Measurements from ENCODE around the gene KCND2. TPM values are rescaled to one million over a fixed set of nuclear protein-coding genes. Genes with fewer than 3 reads are reported as not detected.

Gene KCND2
- total and polyA plus RNA-seq, 2 of the 4 experiments (the other 2 are of a cell fraction), result under 0.01 TPM; not detected in 1

GRCh38 chr7:120363414-120363813 lies 90.4 kb downstream of the KCND2 start:
- in situ Hi-C loops (cut with MboI; ENCODE audit: low sequenced_read_pairs), result no loop called here

More at GRCh38 chr7:120363414-120363813, 90.4 kb downstream of the KCND2 start:
- Histone ChIP-seq H3K79me1 (ENCODE audit: low read depth in 1 of 2, low read length in 2 of 2) (no peaks in the 10 kb centered on the region), H2AK9ac (replicated peaks; ENCODE audit: low read depth, low read length, poor library complexity) (no peak overlapping the region), H3K4me2 (ENCODE audit: low read depth, low read length) (no peak overlapping the region), H3K36me3 (ENCODE audit: control insufficient read depth, insufficient read depth, low read length) (no peaks in the 10 kb centered on the region), H4K91ac (ENCODE audit: insufficient read depth, low read depth, low read length) (no peak overlapping the region), H2BK15ac (ENCODE audit: low read depth, low read length) (no peak overlapping the region), H2BK20ac (ENCODE audit: low read depth, low read length) (no peak overlapping the region), H3K27ac (ENCODE audit: insufficient read depth, low read length) (no peak overlapping the region), H4K8ac (ENCODE audit: low read depth in 2 of 2, low read length in 2 of 2) (no peak overlapping the region), H3K56ac (ENCODE audit: extremely low read depth, insufficient read depth, low read length) (no peak overlapping the region), H3K23ac (ENCODE audit: low read depth, low read length) (no peak overlapping the region), H2AFZ (replicated peaks; ENCODE audit: low read length, poor library complexity) (no peak overlapping the region), H3K9me3 (ENCODE audit: control insufficient read depth, insufficient read depth, low read length) (no peaks in the 10 kb centered on the region), H3K27me3 (ENCODE audit: control insufficient read depth, insufficient read depth, low read length) (no peaks in the 10 kb centered on the region), H4K5ac (ENCODE audit: low read depth, low read length) (no peak overlapping the region), H3K4me3 (ENCODE audit: insufficient read depth, low read depth, low read length) (no peak overlapping the region), H3K9ac (ENCODE audit: low read depth, low read length) (no peak overlapping the region), H3K18ac (ENCODE audit: low read depth, low read length) (no peak overlapping the region), H3K14ac (replicated peaks; ENCODE audit: low read depth, low read length) (no peak overlapping the region), H2BK5ac (ENCODE audit: low read depth, low read length, poor library complexity, severe bottlenecking) (no peak overlapping the region), H2AK5ac (ENCODE audit: low read depth, low read length) (no peak overlapping the region), H3K4me1 (ENCODE audit: control insufficient read depth, insufficient read depth, low read length) (no peaks in the 10 kb centered on the region), H4K20me1 (ENCODE audit: insufficient read depth, low read length) (no peaks in the 10 kb centered on the region), H3K4ac (ENCODE audit: low read depth, low read length) (no peak overlapping the region), H2BK120ac (ENCODE audit: low read depth, low read length) (no peak overlapping the region), H3K9me1 (ENCODE audit: insufficient read depth, low read length) (no peaks in the 10 kb centered on the region)
- ATAC-seq (ENCODE audit: low read depth) (no peak), DNase-seq (no peak)
- no TSS peak for BruUV-seq (replicated peaks)
- intact Hi-C loops (cut with micrococcal nuclease) (no loop called here), dilution Hi-C loops (cut with HindIII; ENCODE audit: low sequenced_read_pairs, unreplicated experiment) (no loop called here)
- TF ChIP-seq, protein P1, sequence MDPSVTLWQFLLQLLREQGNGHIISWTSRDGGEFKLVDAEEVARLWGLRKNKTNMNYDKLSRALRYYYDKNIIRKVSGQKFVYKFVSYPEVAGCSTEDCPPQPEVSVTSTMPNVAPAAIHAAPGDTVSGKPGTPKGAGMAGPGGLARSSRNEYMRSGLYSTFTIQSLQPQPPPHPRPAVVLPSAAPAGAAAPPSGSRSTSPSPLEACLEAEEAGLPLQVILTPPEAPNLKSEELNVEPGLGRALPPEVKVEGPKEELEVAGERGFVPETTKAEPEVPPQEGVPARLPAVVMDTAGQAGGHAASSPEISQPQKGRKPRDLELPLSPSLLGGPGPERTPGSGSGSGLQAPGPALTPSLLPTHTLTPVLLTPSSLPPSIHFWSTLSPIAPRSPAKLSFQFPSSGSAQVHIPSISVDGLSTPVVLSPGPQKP (IDR thresholded peaks at IDR 0.05; ENCODE audit: borderline replicate concordance, low read depth, low read length), result no peak
- no peak for TF ChIP-seq CHD1 (IDR thresholded peaks at IDR 0.05; ENCODE audit: low read depth, low read length)
- no peak for TF ChIP-seq NFE2L2 (IDR thresholded peaks at IDR 0.05; ENCODE audit: low read depth, low read length)
- no peak for TF ChIP-seq RCOR1 (IDR thresholded peaks at IDR 0.05; ENCODE audit: insufficient replicate concordance, low read length)
- TF ChIP-seq MAZ (IDR thresholded peaks at IDR 0.05; ENCODE audit: borderline replicate concordance, low read depth, low read length), result no peak
- no peak for TF ChIP-seq CEBPB (IDR thresholded peaks at IDR 0.05; ENCODE audit: low read depth, low read length)
- no peak for TF ChIP-seq MXI1 (IDR thresholded peaks at IDR 0.05; ENCODE audit: borderline replicate concordance, low read depth, low read length)
- no peak for TF ChIP-seq SMC3 (IDR thresholded peaks at IDR 0.05; ENCODE audit: low read depth, low read length)
- TF ChIP-seq FOS (IDR thresholded peaks at IDR 0.05; ENCODE audit: low read depth, low read length), result no peak
- TF ChIP-seq POLR2A (IDR thresholded peaks at IDR 0.05; ENCODE audit: low read depth, low read length), result no peak
- TF ChIP-seq RFX5 (IDR thresholded peaks at IDR 0.05; ENCODE audit: low read depth, low read length), result no peak
- TF ChIP-seq MAFK (IDR thresholded peaks at IDR 0.05; ENCODE audit: low read depth, low read length), result no peak
- TF ChIP-seq, protein P2, sequence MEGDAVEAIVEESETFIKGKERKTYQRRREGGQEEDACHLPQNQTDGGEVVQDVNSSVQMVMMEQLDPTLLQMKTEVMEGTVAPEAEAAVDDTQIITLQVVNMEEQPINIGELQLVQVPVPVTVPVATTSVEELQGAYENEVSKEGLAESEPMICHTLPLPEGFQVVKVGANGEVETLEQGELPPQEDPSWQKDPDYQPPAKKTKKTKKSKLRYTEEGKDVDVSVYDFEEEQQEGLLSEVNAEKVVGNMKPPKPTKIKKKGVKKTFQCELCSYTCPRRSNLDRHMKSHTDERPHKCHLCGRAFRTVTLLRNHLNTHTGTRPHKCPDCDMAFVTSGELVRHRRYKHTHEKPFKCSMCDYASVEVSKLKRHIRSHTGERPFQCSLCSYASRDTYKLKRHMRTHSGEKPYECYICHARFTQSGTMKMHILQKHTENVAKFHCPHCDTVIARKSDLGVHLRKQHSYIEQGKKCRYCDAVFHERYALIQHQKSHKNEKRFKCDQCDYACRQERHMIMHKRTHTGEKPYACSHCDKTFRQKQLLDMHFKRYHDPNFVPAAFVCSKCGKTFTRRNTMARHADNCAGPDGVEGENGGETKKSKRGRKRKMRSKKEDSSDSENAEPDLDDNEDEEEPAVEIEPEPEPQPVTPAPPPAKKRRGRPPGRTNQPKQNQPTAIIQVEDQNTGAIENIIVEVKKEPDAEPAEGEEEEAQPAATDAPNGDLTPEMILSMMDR (conservative IDR thresholded peaks at IDR 0.05; ENCODE audit: low read depth, low read length), result no peak
- no peak for TF ChIP-seq RAD21 (IDR thresholded peaks at IDR 0.05; ENCODE audit: low read length)
- no peak for TF ChIP-seq BHLHE40 (IDR thresholded peaks at IDR 0.05; ENCODE audit: low read depth, low read length)
- TF ChIP-seq USF2 (IDR thresholded peaks at IDR 0.05; ENCODE audit: low read depth, low read length), result no peak
- CTCF ChIA-PET, result interaction anchor here (0.9 kb wide), 1 partner anchor 9 kb away, joined by 3 read pairs; no protein-coding TSS in a partner anchor
- POLR2A ChIA-PET (ENCODE audit: unreplicated experiment), result no interaction called here
